Measurements from ENCODE around the gene TRAFD1.

The TRAFD1 gene

DNA sequence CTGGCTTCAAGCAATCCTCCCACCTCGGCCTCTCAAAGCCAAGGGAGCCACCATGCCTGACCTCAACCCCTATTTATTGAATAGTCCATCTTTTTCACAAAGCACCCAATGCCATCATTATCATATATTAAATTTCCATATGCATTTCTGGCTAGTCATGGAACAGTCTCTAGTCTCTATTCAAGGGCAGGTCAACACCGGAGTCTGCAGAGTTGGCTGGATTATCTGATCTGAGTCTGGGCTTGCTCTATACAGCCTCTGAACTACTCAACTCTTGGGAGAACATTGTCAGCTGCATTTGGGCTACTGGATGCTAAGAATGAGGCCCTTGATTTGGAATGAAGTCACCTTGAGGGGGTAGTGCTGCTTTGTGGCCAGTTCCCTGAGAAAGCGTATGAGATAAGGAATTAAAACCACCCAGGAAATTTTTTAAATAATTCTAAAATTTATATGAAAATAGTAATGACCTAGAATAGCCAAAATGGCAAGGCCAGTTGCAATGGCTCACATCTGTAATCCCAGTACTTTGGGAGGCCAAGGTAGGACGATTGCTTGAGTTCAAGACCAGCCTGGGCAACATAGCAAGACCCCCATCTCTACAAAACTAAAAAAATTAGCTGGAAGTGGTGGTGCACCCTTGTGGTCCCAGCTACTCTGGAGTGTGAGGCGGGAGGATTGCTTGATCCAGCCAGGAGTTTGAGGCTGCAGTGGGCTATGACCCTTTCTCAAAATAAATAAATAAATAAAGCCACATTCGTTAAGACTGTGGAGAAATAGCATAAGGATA, 9.9 kb upstream of the TRAFD1 start:
- no peak for DNase-seq (ENCODE audit: low read depth)

DNA sequence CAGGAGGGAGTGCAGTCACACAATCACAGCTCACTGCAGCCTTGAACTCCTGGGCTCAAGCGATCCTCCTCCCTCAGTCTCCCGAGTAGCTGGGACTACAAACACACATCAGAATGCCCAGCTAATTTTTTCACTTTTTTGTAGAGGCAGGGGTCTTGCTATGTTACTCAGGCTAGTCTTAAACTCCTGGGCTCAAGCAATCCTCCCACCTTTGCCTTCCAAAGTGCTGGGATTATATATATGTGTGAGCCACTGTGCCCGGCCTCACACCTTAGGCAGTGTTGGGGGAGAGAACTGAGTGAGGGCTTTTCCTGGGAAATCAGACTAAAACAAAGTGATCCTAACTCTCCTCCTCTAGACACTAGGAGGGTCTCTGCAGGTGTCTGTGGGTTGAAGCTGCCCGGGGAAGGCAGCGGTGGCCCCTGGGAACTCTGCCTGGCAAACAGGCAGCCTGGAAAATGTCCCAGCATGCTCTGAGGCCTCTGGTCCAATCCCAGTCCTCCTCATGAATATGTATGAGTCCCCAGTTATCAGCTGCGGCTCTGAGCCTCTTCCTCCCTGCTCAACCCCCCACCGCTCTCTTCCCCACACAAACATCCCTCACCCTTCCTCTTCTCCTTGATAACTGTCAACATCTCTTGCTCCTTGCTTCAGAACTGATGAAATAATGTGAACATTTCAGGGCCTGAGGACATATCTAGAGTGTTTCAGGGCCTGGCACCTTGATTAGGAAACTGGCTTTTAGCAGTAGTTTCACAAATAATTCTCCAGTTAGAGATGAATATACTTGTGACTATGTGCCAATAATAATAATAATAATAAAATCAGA, 8.9 kb upstream of the TRAFD1 start:
- DNase-seq (ENCODE audit: low read depth), result no peak

DNA sequence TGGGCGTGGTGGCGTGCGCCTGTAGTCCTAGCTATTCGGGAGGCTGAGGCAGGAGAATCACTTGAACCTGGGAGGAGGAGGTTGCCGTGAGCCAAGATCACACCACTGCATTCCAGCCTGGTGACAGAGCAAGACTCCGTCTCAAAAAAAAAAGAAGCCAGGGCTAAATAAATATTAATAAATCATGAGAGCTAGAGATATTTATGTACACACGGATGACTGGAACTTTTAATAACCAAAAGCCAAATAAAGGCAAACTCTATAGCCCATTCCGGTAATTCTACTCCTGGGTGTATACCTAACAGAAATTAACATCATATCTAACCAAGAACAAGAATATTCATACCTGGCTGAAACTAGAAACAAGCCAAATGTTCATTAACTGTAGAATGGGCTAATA, 7.7 kb upstream of the TRAFD1 start:
- no peak for DNase-seq (ENCODE audit: low read depth)

DNA sequence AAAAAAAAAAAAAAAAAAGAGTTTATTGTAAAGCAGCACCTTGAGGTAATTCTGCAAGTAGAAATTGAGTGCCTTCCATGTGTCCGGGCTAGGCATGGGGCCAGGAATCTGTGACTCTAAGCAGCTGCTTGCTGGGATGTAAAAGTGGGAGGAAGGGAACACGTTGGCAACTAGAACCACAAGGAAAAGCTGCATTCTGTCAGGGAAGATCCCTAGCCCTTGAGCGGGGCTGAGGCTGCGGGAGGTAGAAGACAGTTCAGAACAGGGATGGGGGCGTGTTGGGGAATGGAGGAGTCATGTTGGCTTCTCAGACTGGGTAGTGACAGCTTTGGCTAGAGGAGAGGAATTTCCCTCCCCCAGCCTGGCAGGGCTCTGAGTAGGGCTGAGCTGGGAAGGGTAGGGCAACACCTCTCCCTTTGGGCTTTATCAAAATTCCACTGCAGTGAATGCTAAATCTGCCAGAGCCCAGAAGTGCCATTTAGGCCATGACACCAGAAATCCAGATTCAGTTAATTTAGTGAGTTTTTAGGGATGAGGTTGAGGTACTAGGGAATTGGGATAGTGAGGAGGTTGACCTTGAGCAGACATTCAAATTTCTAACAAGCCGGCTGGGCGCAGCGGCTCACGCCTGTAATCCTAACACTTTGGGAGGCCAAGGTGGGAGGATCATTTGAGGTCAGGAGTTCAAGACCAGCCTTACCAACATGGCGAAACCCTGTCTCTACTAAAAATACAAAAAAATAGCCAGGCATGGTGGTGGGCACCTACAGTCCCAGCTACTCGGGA, 3.4 kb upstream of the TRAFD1 start:
- no peak for DNase-seq (ENCODE audit: low read depth)

DNA sequence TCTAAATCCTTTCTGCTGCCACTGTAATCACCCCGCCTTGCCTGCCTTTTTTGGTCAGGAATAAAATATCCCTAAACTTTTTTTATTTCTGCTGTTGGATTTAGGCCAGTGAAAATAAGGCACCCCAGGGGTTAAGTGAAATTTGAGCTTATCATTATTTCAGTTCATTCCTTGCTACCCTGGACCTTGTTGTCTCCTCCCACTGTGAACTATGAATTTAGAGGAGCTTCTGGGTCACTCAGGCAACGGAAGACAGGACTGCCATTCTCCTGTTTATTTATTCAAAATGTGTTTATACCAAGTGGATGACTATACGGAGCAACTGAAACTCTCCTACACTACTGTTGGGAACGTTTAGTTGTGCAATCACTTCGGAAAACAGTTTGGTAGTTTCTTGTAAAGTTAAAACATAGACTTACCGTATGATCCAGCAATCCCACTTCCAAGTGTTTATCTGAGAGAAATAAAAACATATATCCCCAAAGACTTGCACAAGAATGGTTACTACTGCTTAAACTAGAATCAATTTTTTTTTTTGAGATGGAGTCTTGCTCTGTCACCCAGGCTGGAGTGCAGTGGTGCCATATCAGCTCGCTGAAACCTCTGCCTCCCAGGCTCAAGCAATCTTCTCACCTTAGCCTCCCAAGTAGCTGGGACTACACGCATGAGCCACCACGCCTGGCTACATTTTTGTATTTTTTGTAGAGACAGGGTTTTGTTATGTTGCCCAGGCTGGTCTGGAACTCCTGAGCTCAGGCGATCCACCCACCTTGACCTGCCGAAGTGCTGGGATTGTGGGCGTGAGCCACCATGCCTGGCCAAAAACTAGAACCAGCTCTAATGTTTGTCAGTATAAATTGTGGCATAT, 2.3 kb upstream of the TRAFD1 start:
- DNase-seq (ENCODE audit: low read depth), result no peak

DNA sequence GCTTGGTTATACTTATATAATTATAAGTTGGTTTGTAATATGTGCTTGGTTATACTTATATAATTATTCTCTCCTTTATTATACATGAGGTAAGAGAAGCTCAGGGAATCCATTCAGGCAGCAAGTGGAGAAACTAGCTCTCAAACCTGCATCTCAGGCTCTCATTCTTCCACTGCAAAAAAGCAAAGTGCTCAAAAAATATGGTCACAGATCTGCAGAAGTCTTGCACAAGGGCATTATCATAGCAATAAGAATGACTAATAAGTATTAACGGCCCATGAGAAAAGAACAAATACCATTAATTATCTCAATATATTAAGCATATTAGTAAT, 476 bp upstream of the TRAFD1 start:
- DNase-seq (ENCODE audit: low read depth), result no peak

DNA sequence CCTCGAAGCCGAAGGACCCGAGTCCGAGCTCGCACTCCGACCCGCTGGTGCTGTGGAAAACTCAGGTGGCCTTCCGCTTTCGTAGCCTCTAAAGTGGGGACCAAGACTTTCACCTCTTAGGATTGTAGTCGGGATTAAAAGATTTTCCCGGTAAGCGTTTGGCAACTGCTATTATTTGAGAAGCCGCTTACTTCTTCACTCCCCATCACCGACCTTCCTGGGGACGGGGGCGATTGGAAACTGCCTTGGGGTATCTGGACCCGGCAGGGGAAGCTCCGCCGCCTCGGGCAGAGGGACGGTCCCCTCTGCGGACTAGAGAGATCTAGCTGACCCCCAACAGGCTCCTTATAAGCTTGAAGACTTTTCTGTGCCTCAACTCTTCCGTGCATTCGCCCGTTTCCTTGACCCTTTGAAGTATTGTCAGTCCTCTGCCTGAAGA, 659 bp downstream of the TRAFD1 start:
- no peak for DNase-seq (ENCODE audit: low read depth)

DNA sequence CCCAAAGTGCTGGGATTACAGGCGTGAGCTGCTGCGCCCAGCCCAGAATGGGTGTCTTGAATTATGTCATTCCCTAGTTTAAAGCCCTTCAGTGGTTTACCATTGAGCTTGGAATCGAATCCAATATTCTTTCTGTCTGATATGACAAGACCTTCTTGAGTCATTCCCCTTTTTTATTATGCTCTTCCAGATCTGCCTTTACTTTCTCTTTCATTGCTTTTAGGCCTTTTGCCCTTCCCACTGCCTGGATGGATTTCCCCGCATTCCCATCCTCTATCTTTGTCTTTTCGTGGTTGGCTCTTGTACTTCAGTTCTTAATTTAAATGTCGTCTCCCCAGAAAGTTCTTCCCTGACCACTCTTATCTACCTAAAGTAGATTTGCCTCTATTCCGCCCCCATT, 1.6 kb downstream of the TRAFD1 start:
- DNase-seq (ENCODE audit: low read depth), result no peak

DNA sequence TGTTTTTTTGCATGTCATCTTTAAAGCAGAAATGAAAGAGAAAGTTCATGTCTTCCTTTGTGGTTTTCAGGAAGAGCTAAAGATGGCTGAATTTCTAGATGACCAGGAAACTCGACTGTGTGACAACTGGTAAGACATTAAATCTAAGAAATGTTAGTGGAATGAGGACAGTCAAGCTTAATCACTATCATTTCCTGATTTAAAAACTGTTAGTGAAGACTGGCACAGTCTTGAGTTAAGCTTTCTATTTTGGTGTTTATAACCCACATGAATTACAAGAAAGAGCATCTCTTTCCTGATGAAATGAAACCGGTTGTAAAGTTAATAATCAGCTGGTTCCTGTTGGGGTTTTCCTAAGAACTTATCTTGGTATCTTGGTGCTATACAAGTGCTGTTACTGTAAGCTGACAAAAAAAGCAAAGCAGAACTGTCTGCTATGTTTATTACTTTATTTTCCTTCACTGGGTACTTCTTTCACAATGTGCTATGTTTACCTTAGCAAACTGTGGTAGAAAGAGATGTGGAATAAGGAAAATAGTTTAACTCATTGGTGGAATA, 5.2 kb downstream of the TRAFD1 start:
- DNase-seq (ENCODE audit: low read depth), result no peak

DNA sequence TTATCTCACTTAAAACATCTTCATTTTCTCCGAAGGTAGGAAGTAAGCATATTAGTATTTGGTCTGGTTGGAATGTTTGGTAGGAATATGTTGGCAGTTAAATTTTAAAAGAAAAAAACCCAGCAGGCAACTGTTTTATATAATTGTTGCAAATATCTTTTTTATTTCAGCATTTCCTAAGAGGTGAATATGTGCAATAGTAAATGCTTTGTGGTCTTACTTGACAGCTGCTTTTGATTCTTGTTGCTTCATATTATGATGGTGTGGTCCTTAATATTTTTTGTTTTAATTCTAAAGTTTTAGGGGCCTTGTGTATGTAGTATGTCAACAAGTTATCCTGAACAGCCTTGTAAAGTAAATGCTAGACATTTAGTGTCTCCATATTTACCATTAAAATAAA, 6.3 kb downstream of the TRAFD1 start:
- no peak for DNase-seq (ENCODE audit: low read depth)

DNA sequence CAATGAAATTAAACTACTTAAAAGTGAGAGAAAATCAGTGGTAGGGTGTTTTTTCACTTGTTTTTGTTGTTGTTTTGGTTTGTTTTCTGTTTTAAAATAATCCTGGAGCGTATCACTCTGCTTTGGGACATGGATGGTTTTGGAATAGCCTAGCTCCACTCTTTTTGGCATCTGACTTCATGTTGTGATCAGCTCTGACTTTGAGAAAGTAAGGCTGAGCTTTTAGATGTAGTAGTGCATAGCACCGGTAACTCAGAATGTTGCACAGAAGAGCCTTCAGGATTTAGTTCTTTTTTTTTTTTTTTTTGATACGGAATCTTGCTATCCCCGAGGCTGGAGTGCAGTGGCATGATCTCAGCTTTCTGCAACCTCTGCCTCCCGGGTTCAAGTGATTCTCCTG, 8.1 kb downstream of the TRAFD1 start:
- no peak for DNase-seq (ENCODE audit: low read depth)

DNA sequence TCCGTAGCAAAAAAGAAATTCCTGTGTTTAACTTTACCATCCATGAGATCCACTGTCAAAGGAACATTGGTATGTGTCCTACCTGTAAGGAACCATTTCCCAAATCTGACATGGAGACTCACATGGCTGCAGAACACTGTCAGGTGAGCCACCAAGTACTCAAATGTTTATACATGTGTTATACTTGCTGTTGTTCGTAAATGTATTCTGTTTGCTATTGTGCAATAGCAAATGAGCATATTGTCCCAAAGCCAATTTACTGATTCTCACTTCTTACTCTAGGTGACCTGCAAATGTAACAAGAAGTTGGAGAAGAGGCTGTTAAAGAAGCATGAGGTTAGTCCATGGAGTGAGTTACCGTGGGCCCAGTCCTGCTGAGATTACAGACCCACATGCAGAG, 9.4 kb downstream of the TRAFD1 start:
- DNase-seq (ENCODE audit: low read depth), result no peak

DNA sequence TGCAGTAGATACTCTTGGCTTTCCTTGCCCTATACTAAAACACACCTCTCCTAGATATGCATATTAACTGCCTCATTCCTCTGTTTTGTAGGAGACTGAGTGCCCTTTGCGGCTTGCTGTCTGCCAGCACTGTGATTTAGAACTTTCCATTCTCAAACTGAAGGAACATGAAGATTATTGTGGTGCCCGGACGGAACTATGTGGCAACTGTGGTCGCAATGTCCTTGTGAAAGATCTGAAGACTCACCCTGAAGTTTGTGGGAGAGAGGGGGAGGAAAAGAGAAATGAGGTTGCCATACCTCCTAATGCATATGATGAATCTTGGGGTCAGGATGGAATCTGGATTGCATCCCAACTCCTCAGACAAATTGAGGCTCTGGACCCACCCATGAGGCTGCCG, 15.4 kb downstream of the TRAFD1 start:
- no peak for DNase-seq (ENCODE audit: low read depth)

DNA sequence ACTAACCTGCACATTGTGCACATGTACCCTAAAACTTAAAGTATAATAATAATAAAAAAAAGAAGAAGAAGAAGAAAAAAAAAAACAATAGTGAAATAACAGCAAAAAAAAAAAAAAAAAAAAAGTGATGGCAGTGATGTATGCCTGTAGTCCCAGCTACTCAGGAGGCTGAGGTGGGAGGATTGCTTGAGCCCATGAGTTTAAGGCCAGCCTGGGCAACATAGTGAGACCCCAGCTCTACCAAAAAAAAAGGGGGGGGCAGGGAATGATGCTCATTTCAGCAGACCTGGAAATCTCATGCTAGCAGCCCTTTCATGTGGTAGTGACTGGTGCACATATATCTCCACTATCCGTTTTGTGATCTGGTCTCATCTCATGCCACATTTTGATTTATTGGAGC, 20.8 kb downstream of the TRAFD1 start:
- no peak for DNase-seq (ENCODE audit: low read depth)

DNA sequence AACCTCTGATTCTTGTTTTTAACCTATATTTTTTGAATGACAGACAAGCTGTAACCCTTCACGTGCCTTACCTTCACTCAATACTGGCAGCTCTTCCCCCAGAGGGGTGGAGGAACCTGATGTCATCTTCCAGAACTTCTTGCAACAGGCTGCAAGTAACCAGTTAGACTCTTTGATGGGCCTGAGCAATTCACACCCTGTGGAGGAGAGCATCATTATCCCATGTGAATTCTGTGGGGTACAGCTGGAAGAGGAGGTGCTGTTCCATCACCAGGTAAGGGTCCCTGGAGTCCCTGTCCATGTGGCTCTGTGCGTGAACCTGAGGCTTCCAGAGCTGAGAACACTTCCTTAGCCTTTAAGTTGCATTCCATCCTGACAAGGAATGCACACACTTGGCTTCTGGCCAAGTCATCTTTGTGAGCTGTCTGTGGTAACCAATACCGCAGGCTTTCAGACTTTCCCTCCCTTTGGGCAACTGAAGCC, 22.7 kb downstream of the TRAFD1 start:
- DNase-seq (ENCODE audit: low read depth), result no peak

DNA sequence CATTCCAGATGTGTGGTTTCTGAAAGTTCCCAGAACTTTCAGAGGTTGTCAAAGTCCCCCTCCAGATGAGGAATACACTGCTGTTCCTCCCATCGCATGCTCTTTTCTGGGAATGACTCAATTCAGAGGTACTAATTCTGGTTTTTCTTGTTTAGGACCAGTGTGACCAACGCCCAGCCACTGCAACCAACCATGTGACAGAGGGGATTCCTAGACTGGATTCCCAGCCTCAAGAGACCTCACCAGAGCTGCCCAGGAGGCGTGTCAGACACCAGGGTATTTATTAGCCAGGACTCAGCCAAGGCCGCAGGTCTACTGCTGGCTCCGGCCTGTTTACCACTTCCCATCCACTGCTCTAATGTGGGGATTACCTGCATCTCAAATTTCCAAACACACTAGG, 24.2 kb downstream of the TRAFD1 start:
- no peak for DNase-seq (ENCODE audit: low read depth)

DNA sequence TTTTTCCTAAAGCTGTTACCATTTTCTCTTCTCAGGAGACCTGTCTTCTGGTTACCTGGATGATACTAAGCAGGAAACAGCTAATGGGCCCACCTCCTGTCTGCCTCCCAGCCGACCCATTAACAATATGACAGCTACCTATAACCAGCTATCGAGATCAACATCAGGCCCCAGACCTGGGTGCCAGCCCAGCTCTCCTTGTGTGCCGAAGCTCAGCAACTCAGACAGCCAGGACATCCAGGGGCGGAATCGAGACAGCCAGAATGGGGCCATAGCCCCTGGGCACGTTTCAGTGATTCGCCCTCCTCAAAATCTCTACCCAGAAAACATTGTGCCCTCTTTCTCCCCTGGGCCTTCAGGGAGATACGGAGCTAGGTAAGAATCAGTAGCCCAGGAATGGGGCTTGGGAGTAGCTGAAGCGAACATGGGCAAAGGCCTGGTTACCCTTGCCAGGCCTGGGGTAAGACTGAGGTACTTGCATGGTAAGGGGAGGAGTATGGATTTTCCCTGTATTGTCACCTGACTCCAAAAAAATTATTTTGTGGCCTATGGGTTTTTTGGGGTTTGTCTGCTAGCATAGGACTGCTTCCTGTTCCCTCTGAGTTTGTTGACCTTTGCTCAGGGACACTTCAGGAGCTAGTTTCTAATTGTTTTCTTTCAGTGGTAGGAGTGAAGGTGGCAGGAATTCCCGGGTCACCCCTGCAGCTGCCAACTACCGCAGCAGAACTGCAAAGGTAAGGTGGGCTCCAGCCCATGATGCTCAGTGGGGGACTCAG, 26.6 kb downstream of the TRAFD1 start:
- no peak for DNase-seq (ENCODE audit: low read depth)

DNA sequence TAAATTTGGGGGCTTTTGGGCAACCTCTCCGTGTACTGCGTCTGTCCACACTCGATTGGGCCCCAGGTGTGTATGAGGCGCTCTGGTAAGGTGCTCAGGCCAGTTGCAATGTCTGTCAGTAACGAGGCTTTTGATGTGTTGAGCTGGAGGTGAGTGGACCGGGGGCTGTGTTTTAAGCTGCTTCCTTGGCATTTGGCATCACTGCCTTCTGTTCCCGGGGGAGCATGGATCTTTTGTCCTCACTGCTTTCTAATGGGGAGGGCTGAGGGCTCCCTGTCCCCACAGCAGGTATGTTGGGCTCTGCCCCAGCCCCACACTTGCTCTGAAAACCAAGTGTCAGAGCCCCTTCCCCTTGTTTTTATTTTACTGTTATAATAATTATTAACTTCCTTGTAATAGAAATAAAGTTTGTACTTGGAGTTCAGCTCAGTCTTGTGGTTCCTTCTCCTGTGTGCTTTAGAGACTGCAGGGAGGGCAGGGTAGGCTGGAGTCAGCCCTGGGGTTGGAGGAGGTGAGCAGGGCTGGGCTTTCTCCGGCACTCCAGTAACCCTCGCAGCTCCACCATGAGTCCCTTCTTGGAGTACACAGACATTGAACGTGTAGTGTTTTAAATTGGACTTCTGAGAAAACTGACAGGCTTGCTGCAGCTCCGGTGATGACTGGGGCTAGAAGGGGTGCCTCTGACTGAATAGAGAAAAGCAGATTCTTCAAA, 28.0 kb downstream of the TRAFD1 start:
- DNase-seq (ENCODE audit: low read depth), result no peak

DNA sequence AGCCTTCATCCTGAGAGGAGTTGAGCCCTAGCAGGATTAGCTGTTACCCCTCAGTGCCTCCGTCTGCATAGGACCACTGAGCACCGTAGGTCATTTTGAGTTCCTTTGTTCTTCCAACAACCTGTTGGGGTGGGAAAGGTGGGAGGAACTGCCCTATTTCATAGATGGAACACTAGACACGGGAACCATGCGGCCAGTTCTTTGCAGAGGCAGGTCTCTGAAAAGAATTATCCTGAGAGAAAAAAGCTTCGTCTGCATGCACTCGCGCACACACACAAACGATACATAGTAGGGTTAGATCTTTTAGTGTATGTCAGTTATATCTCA, 28.5 kb downstream of the TRAFD1 start:
- no peak for DNase-seq (ENCODE audit: low read depth)

All from stimulated activated CD8-positive, alpha-beta memory T cell treated with anti-CD3 and anti-CD28 coated beads, Interleukin-7, amount 100 ng/mL, for 24 hours (primary cell).